Fibroblast of mammary gland (primary cell): ENCODE data around the gene PRCD.

ENCODE experiments used
- DNase-seq: peaks from one replicate; pipeline ENCODE4 v3.0.0-alpha.2; 2010; ENCODE audit warnings: low read depth
- H3K4me3 ChIP-seq: 2 replicates; pipeline ENCODE4 v1.5.1; 2011; ENCODE audit warnings: low read depth, mild to moderate bottlenecking, low read length, moderate library complexity; ENCODE audit not compliant: control insufficient read depth
- TF ChIP-seq, protein P1 (sequence below): conservative IDR thresholded peaks from 2 replicates; pipeline ENCODE4 v1.5.1; 2011; ENCODE audit warnings: low read depth, low read length, inconsistent platforms; ENCODE audit not compliant: control insufficient read depth, insufficient read depth

The PRCD gene

DNA sequence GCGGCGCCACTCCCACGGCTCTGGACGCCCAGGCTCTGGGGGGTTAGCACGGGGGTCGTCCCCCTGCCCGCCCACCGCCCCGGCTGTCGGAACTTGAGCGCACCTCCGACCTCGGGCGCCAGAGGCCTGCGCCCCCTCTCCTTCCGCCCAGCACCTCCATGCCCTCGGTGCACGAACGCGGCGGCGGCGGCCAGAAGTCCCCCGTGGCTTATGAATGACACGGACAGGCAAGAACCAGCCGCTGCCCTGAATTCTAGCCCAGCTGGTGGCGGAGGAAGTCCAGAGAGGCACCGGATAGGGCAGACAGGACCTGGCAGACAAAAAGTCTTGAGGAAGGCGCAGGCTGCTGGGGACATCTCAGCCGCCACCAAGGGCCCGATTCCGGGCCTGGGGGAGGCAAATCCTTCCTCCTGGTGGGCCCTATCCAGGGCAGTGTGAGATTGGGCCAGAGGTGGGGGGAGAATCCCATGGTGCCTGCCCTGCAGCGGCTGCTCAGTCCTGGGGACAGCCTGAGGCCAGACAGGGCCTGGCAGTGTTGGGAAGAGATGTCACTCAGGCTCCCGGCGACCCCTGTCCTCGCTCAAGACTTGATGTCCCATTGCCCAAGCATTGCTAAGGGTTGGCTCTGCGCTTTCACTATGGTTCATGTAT lies 1.4 kb upstream of the PRCD start:
- TF ChIP-seq, protein P1, sequence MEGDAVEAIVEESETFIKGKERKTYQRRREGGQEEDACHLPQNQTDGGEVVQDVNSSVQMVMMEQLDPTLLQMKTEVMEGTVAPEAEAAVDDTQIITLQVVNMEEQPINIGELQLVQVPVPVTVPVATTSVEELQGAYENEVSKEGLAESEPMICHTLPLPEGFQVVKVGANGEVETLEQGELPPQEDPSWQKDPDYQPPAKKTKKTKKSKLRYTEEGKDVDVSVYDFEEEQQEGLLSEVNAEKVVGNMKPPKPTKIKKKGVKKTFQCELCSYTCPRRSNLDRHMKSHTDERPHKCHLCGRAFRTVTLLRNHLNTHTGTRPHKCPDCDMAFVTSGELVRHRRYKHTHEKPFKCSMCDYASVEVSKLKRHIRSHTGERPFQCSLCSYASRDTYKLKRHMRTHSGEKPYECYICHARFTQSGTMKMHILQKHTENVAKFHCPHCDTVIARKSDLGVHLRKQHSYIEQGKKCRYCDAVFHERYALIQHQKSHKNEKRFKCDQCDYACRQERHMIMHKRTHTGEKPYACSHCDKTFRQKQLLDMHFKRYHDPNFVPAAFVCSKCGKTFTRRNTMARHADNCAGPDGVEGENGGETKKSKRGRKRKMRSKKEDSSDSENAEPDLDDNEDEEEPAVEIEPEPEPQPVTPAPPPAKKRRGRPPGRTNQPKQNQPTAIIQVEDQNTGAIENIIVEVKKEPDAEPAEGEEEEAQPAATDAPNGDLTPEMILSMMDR, result no peak
- no peak for DNase-seq
- H3K4me3 ChIP-seq, result no peak overlapping the region

DNA sequence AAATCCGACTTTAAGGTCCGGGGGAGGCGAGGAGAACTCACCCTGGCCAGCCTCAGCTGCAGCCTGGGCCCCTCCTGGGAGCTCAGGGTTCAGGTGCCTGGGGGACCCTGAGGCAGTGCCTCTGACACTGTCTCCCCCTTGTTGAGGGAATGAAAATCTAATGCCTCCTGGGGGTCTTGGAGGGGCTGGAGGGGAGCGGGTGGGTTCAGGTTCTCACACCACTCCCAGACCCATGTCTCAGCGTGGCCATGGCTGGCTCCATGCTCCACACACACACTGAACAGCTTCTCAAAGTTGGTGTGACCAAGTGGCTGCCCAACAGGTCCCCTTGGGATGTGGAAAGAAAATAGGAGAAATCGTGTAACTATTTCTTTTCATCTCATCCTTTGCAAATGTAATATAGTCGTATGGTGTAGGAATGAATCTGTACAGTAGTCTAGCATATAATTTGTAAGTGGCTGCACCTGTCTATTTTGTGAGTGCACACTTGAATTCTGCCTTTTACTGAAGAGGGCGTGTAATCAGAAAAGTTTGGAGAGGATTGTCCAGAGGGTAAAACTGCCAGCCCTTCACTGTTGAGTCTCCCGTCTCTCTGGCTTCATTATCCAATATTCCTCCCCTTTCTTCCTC lies 788 bp upstream of the PRCD start:
- TF ChIP-seq, protein P1, result no peak
- no peak overlapping the region for H3K4me3 ChIP-seq
- no peak for DNase-seq

DNA sequence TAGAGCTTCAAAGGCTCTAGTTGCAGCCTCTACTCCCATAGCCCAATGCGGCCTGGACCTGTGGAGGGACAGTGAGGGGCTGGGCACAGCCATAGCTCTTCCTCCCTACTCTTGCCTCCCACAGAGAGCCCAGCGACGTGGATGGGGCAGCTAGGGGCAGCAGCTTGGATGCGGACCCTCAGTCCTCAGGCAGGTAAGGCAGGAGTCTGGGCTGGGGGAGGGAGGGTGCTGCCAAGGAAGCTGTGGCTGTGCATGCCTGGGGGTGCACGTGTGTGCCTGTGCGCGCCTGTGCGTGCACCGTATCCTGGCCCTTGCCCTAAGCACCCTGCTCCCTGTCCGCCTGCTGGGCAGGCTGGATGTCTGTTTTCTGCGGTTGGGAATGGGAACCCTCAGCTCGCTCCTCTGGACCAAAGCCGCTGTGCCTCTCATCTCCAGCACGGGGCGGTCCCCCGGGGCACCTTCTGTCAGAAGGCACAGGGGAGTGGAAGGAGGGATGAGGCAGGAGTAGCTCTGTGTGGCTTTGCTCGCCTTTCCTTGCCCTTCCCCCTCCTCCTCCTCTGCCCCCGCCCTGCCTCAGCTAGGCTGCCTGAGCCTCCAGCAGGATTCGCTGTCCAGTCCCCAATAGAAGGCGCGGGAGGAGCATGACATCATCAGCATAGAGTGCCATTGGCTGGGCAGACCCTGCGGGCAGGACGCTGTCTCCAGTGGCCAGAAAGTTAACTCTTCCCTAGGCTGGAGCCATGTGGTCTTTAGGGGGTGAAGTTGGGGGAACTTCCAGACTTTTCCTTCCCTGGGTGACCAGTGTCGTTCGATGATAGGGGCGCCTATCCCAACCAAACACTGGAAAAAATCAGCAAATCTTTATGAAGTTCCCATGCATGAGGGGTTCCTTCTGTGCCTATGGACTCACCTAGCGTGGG lies 797 bp downstream of the PRCD start:
- TF ChIP-seq, protein P1, result peak; percentile 17
- H3K4me3 ChIP-seq, result peak overlapping the region; percentile 36
- DNase-seq, result peak; percentile 94

DNA sequence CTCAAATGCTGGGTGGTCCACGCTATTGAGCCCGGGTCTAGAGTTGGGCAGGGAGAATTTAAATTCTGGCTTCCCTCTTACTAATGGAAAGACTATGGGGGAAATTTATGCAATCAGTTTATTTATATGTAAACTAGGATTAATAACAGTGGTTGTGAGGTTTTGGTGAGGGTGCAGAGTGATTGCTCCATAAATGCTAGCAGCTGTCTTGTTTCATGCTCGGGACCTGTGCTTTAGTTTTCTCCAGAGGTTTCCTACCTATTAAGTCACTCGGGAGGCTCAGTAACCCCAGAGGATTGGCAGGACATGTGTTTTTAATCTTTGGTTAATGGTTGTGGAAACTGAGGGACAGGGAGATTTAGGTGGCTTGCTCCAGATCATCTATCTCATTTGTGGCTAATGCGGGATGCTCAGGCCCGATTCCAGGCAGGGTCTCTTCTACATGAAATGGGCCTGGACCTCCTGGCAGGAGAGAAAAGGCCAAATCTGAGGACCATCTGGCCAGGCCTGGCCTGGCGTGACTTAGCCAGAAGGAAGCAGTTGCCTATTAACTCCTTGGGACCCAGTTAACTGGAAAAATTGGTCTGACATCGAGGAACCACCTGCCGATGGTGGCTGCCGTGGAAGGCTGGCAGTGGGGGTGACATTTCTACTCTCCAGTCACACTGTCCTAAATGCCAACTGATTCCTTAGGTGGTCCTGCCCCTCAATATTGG lies 2.1 kb downstream of the PRCD start:
- TF ChIP-seq, protein P1, result no peak
- no peak for DNase-seq
- H3K4me3 ChIP-seq, result no peak overlapping the region

DNA sequence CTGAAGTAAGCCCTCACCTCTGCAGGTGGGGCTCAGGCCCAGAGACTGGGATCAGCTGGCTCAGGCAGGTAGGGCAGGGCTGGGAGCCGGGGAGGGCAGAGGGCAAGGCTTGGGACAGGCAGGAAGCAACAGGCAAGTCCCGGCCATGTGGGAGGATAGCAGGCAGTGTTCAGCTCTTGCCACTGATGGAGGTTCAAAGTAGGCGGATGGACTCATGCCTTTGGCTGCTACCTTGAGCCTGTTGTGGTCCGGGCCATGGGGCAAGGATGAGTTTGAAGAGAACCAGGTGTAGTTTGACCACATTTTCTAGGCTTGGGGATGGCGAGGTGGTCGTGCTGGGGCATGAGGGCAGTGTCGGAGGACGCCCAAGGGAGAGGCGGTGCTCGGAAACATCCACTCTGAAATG lies 2.7 kb downstream of the PRCD start:
- TF ChIP-seq, protein P1, result no peak
- H3K4me3 ChIP-seq, result no peak overlapping the region
- no peak for DNase-seq

DNA sequence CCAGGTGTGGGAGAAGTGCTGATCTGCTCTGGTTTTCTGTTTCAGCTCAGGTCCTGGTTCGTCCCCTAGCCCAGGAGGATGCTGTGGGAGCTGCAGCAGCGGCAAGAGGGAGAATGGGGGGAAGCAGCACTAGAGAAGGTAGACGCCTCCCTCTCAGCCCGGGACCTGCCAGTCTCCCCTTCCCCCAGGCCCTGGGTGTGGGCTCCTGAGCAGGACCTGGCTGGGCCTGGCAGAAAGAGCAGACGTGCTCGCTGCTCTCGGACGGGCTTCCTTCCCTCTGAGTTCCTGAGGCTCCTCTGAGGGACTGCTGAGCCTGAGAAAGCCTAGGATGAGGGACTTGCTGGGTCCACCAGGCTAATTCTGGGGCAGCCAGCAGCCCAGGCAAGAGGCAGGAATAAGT lies 3.1 kb downstream of the PRCD start:
- H3K4me3 ChIP-seq, result no peak overlapping the region
- no peak for DNase-seq
- TF ChIP-seq, protein P1, result no peak
